ENCODE results near the gene RERE.
A peak's percentile ranks its signal among the peaks of the same experiment; 100 is the strongest.
"Not testable (repeated sequence)": the region's sequence is repeated elsewhere in the genome, so short reads cannot be mapped to it uniquely, and the experiment has no call there.

RERE gene

DNA sequence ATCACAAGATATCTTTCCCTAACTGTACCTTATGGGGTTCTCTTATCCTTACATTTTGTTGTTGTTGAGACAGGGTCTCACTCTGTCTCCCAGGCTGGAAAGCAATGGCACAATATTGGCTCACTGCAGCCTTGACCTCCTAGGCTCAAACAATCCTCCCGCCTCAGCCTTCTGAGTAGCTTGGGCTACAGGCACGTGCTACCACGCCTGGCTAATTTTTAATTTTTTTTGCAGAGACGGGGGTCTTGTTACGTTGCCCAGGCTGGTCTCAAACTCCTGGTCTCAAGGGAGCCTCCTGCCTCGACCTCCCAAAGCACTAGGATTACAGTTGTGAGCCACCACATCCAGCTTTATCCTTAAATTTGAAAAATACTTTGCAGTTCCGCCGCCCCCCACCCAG, 10.4 kb downstream of the RERE start:
- DNase-seq (ENCODE audit: low read depth, low spot score), result no peak

DNA sequence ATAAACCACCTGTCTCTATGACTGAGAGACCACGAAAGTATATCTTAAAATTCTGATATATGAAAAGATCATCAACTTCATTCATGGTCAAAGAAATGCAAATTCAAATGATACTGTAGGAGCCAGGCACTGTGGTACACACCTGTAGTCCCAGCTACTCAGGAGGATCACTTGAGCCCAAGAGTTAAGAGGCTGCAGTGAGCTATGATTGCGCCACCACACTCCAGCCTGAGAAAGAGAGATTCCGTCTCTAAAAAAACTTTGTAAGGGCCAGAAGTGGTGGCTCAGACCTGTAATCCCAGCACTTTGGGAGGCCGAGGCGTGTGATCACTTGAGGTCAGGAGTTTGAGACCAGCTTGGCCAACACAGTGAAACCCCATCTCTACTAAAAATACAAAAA, 17.0 kb downstream of the RERE start:
- DNase-seq (ENCODE audit: low read depth, low spot score), result no peak

DNA sequence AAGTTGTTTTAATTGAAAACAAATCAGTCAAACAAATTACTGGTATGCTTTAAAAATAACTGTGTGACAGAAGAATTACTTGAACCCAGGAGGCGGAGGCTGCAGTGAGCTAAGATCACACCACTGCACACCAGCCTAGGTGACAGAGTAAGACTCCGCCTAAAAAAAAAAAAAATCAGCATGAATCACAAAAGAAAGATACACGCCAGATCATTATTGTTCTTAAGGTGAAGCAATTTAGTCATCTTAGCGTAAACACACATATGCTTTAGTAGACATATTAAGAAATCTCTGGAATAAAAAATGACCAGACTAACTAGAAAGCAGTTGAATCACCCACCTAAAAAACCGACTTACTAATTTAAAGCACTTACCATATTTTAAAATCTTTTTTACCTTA, 20.2 kb downstream of the RERE start:
- DNase-seq (ENCODE audit: low read depth, low spot score), result no peak

DNA sequence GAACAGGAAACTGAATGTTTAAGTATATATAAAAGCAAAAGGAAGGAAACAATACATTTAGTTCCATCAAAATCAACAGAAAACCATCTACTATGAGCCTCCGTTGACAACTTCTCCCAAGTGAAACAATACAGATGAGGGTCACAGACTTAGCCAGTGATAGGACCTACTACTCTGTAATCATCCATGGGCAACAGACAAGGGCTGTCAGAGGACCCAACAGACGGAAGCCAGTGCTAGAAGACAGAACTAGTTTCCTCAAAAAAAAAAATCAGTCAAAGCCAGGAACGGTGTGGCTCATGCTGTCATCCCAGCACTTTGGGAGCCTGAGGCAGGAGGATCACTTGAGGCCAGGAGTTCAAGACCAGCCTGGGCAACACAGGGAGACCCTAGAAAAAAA, 20.6 kb downstream of the RERE start:
- no peak for DNase-seq (ENCODE audit: low read depth, low spot score)

DNA sequence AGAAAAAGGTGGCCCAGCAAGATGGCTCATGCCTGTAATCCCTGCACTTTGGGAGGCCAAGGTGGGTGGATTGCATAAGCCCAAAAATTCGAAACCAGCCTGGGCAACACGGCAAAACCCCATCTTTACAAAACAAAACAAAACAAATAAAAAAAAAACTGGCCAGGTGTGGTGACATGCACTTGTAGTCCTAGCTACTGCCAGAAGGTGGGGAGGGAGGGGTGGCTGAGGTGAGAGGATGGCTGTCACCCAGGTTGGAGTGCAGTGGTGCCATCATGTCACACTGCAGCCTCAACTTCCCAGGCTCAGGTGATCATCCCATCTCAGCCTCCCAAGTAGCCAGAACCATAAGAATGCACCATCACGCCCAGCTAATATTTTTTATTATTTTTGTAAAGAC, 22.8 kb downstream of the RERE start:
- no peak for DNase-seq (ENCODE audit: low read depth, low spot score)

DNA sequence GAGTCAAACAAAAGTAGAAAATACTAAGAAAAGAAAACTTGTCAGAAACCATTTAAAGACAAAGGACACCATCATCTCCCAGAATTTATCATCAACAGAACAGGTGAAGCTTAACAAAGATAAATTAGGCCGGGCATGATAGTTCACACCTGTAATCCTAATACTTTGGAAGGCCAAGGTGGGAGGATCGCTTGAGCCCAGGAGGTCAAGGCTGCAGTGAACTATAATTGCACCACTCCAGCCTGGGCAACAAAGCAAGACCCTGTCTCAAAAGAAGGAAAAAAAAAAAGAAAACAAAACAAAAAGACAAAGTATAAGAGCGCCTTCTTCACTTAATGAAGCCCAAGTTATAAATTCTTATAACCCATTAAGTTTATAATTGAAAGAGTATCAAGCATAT, 25.6 kb downstream of the RERE start:
- no peak for DNase-seq (ENCODE audit: low read depth, low spot score)

DNA sequence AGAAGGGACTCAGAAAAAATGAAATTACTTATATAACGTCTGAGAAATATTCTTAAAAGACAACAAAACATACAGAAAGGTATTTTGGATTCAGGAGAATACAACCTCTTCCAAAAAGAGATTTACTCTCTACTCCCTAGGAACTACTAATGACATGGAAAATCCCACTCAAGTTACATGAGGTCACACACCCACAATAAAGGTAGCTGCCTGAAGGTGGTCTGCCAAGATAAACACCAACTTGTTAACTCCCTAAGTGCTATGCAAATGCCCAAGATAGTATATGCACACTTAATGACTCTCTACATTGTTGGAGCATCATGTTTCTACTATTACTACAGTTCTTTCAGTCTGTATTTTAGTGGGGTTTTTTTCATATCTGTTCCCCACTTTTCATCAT, 26.5 kb downstream of the RERE start:
- DNase-seq (ENCODE audit: low read depth, low spot score), result no peak

DNA sequence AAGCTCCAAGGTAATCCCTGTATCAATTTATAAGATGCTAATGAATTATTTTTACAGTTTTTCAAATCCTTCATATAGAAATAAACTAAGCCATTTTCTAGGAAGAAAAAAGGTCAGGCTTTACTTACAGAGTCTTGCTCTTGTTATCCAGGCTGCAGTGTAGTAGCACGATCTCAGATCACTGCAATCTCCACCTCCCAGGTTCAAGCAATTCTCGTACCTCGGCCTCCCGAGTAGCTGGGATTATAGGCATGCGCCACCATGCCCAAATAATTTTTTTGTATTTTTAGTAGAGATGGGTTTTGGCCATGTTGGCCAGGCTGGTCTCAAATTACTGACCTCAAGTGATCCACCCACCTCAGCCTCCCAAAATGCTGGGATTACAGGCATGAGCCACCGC, 27.0 kb downstream of the RERE start:
- no peak for DNase-seq (ENCODE audit: low read depth, low spot score)

DNA sequence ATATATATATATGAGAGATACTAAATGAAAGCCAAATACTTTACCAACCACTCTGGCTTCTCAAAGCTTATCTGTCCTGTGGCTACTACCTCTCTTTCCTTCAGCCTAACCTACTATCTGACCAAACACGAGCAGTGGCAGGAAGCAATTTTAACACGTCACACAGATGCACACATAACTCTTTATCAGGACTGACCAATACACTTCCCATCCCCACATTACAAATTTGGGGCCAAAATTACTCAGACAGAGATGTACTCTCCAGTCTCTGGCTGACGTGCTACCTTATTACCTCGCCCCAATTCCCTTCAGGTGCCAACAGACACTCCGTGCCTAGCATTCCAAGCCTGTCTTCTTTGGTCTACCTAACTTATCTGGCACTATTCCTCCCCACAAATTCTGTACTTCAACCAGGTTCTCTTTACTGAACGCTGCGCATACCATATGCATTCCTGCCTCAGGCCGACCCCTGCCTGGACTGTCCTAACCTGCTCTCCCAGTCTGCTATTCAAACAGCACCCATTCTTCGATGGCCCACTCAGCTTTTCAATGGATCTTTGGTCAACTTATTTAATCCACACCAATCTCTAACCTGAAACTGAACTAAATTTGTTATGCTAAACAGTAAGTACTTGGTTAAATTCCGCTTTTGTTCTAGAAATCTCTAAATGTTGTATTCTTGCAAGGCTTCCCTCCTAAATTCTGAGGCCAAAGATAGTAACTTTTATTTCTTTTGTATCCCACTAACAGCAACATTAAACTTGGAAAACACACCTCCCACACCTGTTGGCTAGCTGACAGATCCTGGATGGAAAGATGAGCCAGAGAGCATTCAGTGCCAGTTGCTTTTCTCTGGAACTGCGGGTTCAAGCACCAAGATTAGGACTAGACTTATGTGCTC, 27.9 kb downstream of the RERE start:
- DNase-seq (ENCODE audit: low read depth, low spot score), result no peak

DNA sequence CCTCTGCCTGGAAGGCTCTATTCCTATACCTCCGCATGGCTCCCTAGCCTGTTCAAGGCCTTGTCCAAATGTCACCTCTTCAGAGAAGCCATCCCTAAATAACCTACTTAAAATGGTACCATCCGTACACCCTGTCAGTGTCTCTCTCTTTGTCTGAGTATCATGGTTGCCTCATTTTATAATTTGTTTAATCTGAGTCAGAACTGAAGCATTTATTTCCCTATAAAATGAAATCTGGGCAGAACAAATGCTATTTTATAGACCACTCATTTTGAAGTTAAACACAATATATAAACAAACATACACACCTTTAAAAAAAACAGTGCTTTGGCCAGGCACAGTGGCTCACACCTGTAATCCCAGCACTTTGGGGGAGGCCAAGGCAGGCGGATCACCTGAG, 30.2 kb downstream of the RERE start:
- DNase-seq (ENCODE audit: low read depth, low spot score), result no peak

DNA sequence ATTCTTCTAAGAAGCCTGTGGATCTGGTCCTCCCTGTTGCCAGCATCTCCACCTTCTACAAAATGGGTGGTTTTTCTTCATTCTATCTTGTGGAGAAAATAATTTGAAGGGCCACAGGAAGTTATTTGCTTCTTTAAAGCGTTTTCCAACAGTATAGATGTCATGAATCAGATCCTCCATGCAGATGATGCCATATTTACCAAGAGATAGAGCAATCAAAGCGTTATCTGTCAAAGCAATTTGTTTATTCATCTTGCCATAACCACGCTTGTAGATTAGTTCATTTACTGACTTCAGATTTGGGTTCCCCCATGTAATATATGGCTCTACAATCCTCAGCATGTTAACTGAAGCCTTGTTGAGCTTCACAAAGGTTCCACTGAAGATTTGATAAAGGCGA, 31.2 kb downstream of the RERE start:
- not testable (repeated sequence) for DNase-seq (ENCODE audit: low read depth, low spot score)

DNA sequence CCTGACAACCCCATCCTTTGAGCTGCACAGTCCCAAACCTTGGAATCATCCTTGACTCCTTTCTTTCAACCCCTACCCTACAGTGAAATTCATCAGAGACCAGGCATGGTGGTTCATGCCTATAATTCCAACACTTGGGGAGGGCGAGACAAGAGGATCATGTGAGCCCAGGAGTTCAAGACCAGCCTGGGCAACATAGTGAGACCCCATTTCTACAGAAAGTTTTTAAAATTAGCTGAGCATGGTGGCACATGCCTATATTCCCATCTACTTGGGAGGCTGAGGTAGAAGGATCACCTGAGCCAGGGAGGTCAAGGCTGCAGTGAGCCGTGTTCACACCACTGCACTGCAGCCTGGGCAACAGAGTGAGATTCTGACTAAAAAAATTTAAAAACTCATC, 34.5 kb downstream of the RERE start:
- no peak for DNase-seq (ENCODE audit: low read depth, low spot score)

DNA sequence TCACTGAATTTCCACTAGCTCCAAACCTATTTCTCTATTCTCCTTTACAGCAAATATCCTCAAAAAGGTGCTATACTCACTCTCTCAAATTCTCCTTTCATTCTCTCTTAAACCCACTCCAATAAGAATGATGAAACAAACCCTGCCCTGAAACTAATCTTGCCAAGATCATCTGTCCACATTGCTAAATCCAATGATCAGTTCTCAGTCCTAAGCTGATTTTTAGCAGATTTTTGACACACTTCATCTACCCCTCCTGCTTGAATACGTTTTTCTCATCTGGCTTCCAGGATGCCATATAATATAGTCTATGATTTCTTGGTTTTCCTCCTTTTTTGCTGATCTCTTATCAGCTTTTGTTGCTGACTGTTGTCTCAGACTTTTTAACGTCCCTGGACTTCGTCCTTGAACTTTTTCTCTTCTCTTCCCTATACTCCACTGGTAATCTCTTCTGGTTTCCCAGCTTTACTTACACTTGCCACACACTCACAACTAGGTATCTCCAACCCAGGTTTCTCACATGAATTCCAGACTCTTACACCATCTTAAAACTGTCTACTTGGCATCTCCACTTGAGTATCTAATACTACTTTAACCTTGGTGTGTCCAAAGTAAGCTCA, 35.3 kb downstream of the RERE start:
- no peak for DNase-seq (ENCODE audit: low read depth, low spot score)

DNA sequence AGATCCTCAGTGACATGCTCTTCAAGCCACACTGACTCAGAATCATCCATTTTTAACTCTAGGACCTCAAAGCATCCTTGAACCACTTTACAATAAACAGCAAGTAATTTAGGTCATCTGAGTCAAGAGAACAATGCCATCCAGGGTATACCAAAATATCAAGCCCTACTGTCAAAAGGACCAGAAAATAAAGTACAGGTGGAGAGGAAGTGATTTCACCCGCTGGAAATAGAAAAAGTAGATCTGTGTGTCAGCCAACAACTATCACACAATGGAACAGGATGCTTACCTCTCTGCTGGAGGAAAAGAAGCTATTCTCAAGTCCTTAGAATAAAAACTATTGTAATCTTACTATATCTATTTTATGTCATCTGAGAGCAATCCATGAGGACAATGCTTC, 37.0 kb downstream of the RERE start:
- DNase-seq (ENCODE audit: low read depth, low spot score), result no peak

DNA sequence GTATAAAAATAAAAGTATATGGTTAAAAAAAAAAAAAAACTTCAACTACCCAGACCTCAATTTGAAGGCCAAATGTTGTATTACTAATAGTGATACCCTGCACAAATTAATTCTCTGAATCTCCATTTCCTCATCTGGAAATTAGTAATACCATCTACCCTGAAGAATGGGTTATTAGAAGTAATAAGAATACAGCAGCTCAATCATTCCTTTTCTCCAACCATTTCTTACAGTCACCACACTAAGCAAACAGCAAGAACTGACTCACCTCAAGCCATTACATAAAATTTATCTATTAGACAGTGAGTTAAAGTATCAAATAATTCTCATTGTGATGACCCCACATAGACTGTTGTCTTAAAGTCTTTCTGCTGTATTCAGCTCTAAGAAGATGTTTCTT, 39.6 kb downstream of the RERE start:
- DNase-seq (ENCODE audit: low read depth, low spot score), result no peak

DNA sequence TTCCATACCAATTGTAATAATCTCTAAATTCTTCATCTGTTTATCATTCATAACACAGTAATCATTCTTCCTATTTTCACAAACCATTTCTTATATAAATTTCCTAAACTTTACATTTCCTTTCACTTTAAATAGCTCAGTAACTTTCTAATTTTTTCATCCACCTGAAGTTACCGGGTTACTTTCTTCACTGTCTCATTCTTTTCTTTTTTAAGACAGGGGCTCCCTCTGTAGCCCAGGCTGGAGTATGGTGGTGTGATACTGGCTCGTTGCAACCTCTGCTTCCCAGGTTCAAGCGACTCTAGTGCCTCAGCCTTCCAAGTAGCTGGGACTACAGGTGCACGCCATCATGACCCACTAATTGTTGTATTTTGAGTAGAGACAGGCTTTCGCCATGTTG, 41.3 kb downstream of the RERE start:
- no peak for DNase-seq (ENCODE audit: low read depth, low spot score)

DNA sequence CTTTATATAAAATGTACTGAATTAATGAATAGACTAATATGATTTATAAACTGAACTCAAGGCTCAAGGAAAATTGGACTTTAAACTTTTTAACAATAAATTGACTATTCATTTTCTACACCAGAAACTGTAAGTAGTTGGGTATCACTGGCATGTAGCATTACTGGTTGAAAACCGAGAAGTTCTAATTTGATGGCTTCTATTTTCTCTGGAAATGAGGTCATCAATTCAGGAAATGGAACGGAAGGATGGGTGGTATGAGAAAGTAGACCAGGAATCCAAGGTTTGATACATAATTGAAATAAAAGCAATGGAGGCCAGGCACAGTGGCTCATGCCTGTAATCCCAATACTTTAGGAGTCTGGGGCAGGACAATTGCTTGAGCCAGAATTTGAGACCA, 50.4 kb downstream of the RERE start:
- no peak for DNase-seq (ENCODE audit: low read depth, low spot score)

DNA sequence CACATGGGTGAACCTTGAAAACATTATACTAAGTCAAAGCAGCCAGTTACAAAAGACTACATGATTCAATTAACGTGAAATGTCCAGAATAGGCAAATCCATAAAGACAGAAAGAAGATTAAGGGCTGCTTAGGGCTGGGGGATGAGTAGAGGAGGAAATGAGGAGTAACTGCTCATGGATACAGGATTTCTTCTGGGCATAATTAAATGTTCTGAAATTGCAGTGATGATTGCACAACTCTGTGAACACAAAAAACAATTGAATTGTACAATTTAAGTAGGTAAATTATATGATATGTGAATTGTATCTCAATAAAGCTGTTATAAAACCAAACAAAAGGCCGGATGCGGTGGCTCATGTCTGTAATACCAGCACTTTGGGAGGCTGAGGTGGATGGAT, 52.2 kb downstream of the RERE start:
- DNase-seq (ENCODE audit: low read depth, low spot score), result no peak

DNA sequence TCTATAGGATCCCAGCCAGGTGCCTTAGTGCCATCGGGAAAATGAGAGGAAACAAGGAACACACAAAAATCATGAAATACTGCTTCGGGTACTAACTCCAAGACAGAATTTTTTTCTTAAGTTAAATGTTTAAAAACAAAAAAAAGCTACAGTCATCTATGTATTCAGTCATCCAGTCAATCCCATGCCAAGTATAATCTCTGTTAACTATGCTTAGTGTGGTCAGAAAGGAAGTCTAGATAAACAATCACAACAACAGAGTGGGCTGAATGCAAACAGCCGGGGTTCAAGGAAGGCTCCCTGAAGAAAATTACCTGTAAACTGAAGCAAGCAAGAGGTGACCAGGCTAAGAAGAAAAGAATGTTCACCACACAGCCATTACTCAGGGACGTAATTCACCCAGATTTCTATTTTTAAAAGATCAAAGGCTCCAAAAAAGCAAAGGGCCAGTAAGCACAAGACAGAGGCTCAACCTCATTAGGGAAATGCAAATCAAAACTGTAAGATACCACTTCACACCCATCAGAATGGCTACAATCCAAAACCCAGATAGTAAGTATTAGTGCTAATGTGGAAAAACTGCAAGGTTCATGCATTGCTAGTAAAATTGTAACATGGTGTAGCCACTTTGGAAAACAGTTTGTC, 53.0 kb downstream of the RERE start:
- DNase-seq (ENCODE audit: low read depth, low spot score), result no peak

DNA sequence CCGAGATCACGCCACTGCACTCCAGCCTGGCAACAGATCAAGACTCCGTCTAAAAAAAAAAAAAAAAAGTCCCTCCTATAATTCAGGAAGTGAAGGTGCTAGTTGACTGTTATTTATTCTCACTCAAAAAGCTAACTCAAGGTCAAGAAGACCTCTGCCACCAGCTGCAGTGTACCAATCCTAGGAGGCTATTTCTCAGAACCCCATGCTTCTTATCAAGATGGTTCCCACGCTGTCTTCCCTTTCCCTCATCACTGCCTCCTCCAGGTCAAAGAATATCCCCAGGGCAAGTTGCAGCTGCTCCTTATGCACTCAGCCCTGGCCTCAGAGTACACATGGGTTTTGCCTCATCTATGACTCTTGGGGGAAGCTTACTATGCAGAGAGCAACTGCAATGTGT, 53.6 kb downstream of the RERE start:
- peak; percentile 17 for DNase-seq (ENCODE audit: low read depth, low spot score)

DNA sequence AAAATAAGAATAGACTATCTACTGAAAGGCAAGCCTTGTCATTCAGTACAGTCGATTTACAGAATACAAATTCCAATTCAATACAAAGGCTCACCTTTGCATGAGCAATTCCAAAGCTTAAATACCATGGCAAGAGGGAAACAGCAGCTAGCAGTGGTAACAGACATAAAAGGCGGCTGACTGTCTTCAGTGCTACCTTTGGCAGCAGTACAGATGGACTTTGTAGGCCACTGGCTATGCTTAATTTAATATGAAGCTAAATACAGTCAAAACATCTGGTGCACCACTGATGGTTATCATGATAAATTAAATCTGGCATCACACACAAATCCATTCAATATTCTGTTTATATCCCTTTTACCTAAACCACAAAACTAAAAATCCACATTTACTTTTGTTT, 62.4 kb downstream of the RERE start:
- no peak for DNase-seq (ENCODE audit: low read depth, low spot score)

DNA sequence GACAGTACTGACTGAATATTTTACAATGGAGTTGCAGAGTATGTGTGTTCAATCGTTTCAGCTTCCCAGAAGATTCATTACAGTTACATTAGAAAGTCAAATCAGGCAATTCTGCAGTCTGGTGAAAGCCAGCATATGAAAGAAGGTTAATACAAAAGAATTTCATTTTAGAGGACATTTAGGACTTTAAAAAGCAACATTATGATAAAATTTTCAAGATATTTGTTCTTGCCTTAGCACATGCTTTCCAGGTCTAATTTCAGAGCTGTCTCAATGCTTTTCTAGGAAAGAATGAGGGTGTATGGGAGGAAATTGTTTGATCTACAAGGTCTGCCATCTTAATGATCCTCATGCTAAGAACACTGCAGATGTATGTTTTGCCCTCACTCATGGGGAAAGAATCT, 63.2 kb downstream of the RERE start:
- DNase-seq (ENCODE audit: low read depth, low spot score), result no peak

DNA sequence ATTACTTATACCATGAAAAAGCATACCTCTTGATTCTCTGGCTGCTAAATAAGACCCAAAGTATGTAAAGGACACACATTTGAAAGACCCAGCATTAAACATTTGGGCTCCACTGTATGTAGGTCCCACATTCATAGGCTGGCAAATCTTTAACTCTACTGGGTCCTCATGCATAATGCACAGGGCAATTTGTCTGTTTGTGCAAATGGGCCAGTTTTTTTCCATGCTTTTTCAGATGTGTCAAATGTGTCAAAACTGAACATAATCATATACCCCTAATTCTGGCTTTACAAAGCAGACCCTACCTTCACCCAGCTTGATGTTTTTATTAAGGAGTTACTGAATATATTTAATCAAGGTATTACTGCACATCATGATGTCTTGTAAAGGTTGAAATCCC, 63.7 kb downstream of the RERE start:
- DNase-seq (ENCODE audit: low read depth, low spot score), result no peak

All from iPS DF 19.7 (cell line).